Esophagus mucosa (tissue), 1 donor: ENCODE measurements around the gene ATP6AP1. TPM values are rescaled to one million over a fixed set of nuclear protein-coding genes. Genes with fewer than 3 reads are reported as not detected.

Source experiments
- ATAC-seq: fragments of 200-7000 bp; cut with Tn5 transposase; one replicate; pipeline ENCODE4 v1.9.1; 2020
- total RNA-seq: library from RNA; stranded (reverse); gene quantifications from one replicate; pipeline ENCODE4 v1.2.4, GENCODE V29; 2023
- donor health status: DM: yes; HTN: yes; CAD: no.

The ATP6AP1 gene
- total RNA-seq, 1 donor from 2014 or later, result 63.2 TPM

GRCh38 chrX:154449618-154450017 lies 21.1 kb downstream of the ATP6AP1 start:
- no peak for ATAC-seq

GRCh38 chrX:154450312-154450711 lies 21.8 kb downstream of the ATP6AP1 start:
- no peak for ATAC-seq

- no peak for ATAC-seq
These were observed 24.3 kb downstream of the ATP6AP1 start for GRCh38 chrX:154452823-154453222.

- peak; percentile 44 for ATAC-seq
These were observed 29.1 kb downstream of the ATP6AP1 start for GRCh38 chrX:154457491-154458115.

GRCh38 chrX:154458116-154458953 lies 29.9 kb downstream of the ATP6AP1 start, which contains the start of gene PLXNA3:
PLXNA3 (plus strand) TSS chrX:154458281; CDS start chrX:154460184, 1,903 bp downstream.
- ATAC-seq, result peak; percentile 70

GRCh38 chrX:154458954-154459778 lies 30.7 kb downstream of the ATP6AP1 start:
- peak; percentile 61 for ATAC-seq

- no peak for ATAC-seq
These were observed 31.4 kb downstream of the ATP6AP1 start for GRCh38 chrX:154459832-154460231.

GRCh38 chrX:154460326-154460725 lies 31.8 kb downstream of the ATP6AP1 start:
- ATAC-seq, result no peak

GRCh38 chrX:154462396-154462795 lies 33.9 kb downstream of the ATP6AP1 start:
- ATAC-seq, result no peak

GRCh38 chrX:154463611-154464220 lies 35.2 kb downstream of the ATP6AP1 start:
- ATAC-seq, result no peak

GRCh38 chrX:154464806-154465365 lies 36.4 kb downstream of the ATP6AP1 start:
- ATAC-seq, result no peak

- ATAC-seq, result no peak
These were observed 37.1 kb downstream of the ATP6AP1 start for GRCh38 chrX:154465601-154466000.

- no peak for ATAC-seq
These were observed 37.6 kb downstream of the ATP6AP1 start for GRCh38 chrX:154466036-154466435.

GRCh38 chrX:154466907-154467306 lies 38.4 kb downstream of the ATP6AP1 start:
- ATAC-seq, result no peak

- no peak for ATAC-seq
These were observed 39.1 kb downstream of the ATP6AP1 start for GRCh38 chrX:154467556-154467955.

- ATAC-seq, result no peak
These were observed 39.7 kb downstream of the ATP6AP1 start for GRCh38 chrX:154468217-154468616.

- no peak for ATAC-seq
These were observed 40.6 kb downstream of the ATP6AP1 start for GRCh38 chrX:154469114-154469513.

GRCh38 chrX:154469880-154470279 lies 41.4 kb downstream of the ATP6AP1 start:
- no peak for ATAC-seq

GRCh38 chrX:154470434-154470833 lies 42.0 kb downstream of the ATP6AP1 start:
- ATAC-seq, result no peak

- no peak for ATAC-seq
These were observed 42.6 kb downstream of the ATP6AP1 start for GRCh38 chrX:154470914-154471568.

- no peak for ATAC-seq
These were observed 43.6 kb downstream of the ATP6AP1 start for GRCh38 chrX:154471839-154472684.
